Measurements from ENCODE around the gene SMG7.
A peak's percentile ranks its signal among the peaks of the same experiment; 100 is the strongest.
"Not testable (repeated sequence)": the region's sequence is repeated elsewhere in the genome, so short reads cannot be mapped to it uniquely, and the experiment has no call there.

The SMG7 gene, protein sequence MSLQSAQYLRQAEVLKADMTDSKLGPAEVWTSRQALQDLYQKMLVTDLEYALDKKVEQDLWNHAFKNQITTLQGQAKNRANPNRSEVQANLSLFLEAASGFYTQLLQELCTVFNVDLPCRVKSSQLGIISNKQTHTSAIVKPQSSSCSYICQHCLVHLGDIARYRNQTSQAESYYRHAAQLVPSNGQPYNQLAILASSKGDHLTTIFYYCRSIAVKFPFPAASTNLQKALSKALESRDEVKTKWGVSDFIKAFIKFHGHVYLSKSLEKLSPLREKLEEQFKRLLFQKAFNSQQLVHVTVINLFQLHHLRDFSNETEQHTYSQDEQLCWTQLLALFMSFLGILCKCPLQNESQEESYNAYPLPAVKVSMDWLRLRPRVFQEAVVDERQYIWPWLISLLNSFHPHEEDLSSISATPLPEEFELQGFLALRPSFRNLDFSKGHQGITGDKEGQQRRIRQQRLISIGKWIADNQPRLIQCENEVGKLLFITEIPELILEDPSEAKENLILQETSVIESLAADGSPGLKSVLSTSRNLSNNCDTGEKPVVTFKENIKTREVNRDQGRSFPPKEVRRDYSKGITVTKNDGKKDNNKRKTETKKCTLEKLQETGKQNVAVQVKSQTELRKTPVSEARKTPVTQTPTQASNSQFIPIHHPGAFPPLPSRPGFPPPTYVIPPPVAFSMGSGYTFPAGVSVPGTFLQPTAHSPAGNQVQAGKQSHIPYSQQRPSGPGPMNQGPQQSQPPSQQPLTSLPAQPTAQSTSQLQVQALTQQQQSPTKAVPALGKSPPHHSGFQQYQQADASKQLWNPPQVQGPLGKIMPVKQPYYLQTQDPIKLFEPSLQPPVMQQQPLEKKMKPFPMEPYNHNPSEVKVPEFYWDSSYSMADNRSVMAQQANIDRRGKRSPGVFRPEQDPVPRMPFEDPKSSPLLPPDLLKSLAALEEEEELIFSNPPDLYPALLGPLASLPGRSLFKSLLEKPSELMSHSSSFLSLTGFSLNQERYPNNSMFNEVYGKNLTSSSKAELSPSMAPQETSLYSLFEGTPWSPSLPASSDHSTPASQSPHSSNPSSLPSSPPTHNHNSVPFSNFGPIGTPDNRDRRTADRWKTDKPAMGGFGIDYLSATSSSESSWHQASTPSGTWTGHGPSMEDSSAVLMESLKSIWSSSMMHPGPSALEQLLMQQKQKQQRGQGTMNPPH

GRCh38 chr1:183472488-183473216 lies at the start of gene SMG7:
Gene SMG7 (plus strand): TSS chr1:183472499. CDS start chr1:183472621, 122 bp downstream.
- peak; percentile 17 for DNase-seq (ENCODE audit: low spot score)

DNA sequence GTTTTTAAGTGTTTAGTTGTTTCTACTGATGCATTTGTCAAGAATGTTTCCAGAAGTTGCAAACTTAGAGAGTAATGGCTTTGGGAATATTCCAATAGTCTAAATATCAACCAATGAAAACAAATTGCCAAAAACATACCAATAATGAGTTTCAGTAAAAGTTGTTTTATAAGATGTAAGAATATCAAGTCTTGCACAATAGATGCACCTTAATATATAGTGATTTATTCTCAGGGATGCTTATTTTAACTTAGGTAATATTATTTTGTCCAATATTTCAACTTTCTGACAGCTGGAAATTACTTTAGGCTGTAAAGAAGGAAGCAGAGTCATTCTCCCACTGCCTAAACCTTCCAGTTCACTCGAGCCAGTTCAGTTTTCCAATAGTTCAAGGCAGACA lies 48.8 kb upstream of the SMG7 start:
- DNase-seq (ENCODE audit: low spot score), result no peak

DNA sequence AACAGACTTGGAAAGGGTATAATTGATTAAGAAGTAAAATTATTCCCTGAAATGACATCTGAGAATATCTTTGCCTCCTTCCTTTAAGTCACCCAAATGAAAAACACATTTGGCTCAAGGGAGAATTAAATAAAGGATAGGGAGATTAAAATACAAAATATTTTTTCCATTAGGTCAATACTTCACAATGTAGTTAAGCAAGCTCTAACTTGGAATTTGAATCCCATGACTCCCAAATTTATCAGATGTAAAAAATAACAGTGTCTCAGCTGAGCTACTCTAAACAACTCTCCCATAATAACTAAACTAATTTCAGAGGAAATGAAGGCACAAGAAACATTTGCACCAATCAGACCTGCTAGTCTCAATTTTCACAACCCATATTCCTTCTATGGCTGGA lies 47.6 kb upstream of the SMG7 start:
- DNase-seq (ENCODE audit: low spot score), result no peak

- not testable (repeated sequence) for DNase-seq (ENCODE audit: low spot score)
These were observed 44.7 kb upstream of the SMG7 start for GRCh38 chr1:183427591-183427990.

DNA sequence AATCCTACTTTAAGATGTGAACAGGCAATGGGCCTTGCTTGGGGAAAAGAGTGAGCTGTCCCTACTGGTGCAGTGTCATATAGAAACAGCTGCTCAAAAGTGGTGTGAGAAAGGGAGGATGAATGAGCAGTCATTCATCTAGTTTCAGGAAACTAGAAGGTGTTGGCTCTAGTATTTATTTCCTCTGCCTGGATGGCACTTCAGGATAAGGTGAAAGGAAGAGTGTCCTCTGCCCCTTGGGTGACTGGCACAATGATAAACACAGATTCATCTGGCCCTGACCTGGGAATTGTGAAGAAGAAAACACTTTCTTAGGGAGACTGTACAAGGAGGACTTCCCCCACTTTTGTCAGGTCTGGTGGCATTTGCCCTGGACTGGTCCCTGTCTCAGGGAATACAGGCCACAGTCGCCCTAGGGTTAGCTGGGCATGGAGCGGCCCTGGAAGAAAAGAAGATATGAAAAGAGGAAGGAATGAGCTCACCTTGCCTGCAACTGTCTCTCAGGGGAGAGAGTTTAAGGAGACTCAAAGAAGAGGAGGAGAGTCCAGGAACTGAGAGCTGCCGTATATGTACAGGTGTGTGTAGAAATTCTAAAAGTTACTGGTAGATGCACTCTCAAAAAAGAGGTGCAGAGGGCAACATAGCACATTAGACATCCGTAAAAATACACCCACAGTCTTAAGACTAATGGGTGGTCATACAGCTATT lies 40.3 kb upstream of the SMG7 start:
- DNase-seq (ENCODE audit: low spot score), result no peak

- DNase-seq (ENCODE audit: low spot score), result no peak
These were observed 39.8 kb upstream of the SMG7 start for GRCh38 chr1:183432548-183432875.

DNA sequence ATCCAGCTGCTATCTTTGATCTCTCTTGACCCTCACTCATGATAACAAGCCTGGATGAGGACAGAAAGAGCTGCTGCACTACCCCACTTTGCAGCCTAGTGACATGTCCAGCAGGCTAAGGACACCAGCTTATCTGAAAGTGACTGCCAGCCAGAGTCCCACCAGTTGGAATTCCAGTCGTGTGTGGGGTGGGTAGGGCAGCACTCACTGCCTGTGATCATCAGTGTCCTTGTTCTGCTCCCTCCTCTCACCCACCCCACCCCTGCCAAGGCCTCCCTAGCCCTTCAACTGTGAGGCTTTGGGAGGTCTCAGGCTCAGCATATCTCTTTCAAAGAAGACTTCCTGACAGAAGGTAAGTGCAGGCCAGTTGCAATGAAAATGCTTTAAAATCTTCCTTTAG lies 38.6 kb upstream of the SMG7 start:
- DNase-seq (ENCODE audit: low spot score), result no peak

DNA sequence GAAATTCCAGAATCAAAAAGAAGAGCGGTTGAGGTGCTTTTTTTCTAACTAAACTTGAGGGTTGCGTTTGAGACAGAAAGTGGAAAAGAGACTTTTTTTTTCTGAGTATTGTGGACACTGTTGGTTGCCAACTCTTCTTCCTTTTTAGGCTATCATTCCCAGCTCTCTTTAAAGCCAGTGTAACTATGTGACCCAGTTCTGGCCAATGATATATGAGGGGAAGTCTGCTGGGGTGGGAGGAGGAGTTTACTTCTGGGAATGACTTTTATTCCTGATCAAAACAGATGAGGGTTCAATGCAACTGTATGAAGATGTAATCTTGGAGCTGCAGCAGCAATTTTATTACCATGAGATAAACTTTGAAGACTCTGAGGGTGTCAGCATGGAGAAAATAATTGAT lies 36.8 kb upstream of the SMG7 start:
- DNase-seq (ENCODE audit: low spot score), result no peak

GRCh38 chr1:183438060-183438459 lies 34.2 kb upstream of the SMG7 start:
- no peak for DNase-seq (ENCODE audit: low spot score)

- DNase-seq (ENCODE audit: low spot score), result no peak
These were observed 29.3 kb upstream of the SMG7 start for GRCh38 chr1:183443011-183443410.

- DNase-seq (ENCODE audit: low spot score), result no peak
These were observed 28.8 kb upstream of the SMG7 start for GRCh38 chr1:183443466-183443865.

GRCh38 chr1:183444243-183444642 lies 28.1 kb upstream of the SMG7 start:
- DNase-seq (ENCODE audit: low spot score), result no peak

DNA sequence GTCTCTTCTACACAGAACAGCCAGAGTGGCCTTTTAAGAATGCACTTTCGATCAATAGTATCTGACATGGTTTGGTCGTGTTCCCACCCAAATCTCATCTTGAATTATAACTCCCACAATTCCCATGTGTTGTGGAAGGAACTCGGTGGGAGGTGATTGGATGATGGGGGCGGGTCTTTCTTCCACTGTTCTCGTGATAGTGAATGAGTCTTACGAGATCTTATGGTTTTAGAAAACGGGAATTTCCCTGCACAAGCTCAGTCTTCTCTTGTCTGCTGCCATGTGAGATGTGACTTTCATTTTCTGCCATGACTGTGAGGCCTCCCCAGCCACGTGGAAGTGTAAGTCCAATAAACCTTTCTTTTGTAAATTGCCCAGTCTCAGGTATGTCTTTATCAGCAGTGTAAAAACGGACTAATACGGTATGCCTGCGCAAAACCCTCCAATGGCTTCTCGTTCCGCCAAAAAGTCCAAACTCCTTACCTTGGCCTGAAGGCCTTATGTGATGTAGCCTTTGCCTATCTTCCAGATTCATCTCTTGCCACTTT lies 23.0 kb upstream of the SMG7 start:
- DNase-seq (ENCODE audit: low spot score), result no peak

- DNase-seq (ENCODE audit: low spot score), result no peak
These were observed 22.2 kb upstream of the SMG7 start for GRCh38 chr1:183450093-183450492.

- no peak for DNase-seq (ENCODE audit: low spot score)
These were observed 17.9 kb upstream of the SMG7 start for GRCh38 chr1:183454377-183454776.

DNA sequence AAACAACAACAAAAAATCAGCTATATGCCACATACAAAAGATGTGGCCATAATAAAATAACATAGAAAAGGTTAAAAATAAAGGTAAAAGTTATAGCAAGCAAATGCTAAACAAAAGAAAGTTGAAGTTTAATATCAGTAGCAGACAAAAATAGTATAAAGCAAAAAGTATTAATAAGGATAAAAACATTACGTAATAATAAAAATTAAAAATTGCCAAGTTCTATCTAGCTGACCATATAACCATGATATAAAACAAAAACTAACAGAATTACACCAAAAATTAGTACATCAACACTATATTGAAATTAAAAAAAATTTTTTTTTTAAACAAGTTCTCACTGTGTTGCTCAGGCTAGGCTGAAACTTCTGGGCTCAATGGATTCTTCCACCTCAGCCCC lies 15.5 kb upstream of the SMG7 start:
- DNase-seq (ENCODE audit: low spot score), result no peak

DNA sequence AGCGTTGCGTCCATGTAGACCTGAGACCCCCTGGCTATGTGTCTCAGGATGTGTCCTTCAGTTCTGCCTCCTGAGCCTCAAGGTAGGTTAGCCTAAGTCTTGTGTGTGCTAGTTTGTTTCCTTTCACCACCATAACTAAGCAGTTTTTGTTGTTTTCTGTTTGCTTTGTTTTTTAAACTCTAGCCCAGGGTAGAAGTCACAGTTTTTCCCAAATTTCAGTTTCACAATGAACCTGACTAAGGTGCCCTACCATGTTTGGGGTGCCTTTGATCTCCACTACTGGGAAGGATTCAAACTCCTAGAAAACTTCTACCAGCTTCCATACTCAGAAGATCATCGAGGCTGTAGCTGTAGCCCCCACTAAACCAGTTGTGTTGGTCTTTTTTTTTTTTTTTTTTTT lies 14.8 kb upstream of the SMG7 start:
- DNase-seq (ENCODE audit: low spot score), result no peak

GRCh38 chr1:183460596-183460995 lies 11.7 kb upstream of the SMG7 start:
- DNase-seq (ENCODE audit: low spot score), result no peak

GRCh38 chr1:183461350-183461749 lies 10.9 kb upstream of the SMG7 start:
- DNase-seq (ENCODE audit: low spot score), result no peak

DNA sequence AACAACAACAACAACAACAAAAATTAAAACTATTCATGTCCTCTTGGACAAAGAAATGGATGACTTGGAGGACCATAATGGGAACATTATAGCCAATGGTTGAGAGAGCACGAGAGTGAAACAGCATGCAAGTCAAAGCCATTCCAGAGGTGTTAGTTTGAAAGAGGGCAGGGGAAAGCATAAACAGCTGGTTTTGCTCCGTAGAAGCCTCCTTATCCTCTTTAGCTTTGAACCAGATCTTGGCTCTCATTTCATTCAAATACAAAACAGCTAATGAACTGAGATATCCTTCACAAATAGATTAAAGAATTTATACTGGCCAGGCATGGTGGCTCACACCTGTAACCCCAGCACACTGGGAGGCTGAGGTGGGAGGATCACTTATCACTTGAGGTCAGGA lies 8.7 kb upstream of the SMG7 start:
- DNase-seq (ENCODE audit: low spot score), result no peak

DNA sequence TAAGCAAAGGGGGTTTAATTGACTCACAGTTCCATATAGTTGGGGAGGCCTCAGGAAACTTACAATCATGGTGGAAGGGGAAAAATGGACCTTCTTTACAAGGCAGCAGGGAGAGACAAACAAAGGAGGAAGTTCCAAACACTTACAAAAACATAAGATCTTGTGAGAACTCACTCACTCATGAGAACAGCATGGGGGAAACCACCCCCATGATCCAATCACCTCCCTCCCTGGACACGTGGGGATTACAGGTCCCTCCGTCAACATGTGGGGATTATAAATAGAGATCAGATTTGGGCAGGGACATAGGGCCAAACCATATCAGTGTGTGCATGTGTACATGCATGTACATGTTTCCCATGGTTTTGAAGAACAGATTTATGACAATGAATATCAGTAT lies 5.5 kb upstream of the SMG7 start:
- DNase-seq (ENCODE audit: low spot score), result no peak
